BJ (cell line): ENCODE results near the gene ICAM1. TPM values are rescaled to one million over a fixed set of nuclear protein-coding genes. Genes with fewer than 3 reads are reported as not detected.

Experiments used
- CTCF ChIA-PET: fragments of 350-600 bp; formaldehyde crosslinking; extraction: SDS; loops from one replicate; lab custom pipeline; 2021; ENCODE audit warnings: antibody characterized with exemption, inconsistent platforms; lab: Yijun Ruan, JAX
- POLR2A ChIA-PET: fragments of 300-600 bp; sonication (Branson Sonifier 250); formaldehyde crosslinking; extraction: SDS; loops from one replicate; lab custom pipeline; 2021; ENCODE audit warnings: antibody characterized with exemption; lab: Charles Lee
- DNase-seq: peaks from one replicate; pipeline ENCODE4 v3.0.0-alpha.2; 2011; ENCODE audit warnings: low read depth
- H3K27me3 ChIP-seq: 2 replicates; pipeline ENCODE4 v1.6.0; 2011; ENCODE audit warnings: low read length; ENCODE audit not compliant: control insufficient read depth, insufficient read depth
- H3K36me3 ChIP-seq: 2 replicates; pipeline ENCODE4 v1.5.1; 2011; ENCODE audit warnings: low read length; ENCODE audit not compliant: control insufficient read depth, insufficient read depth
- H3K4me3 ChIP-seq: 2 replicates; pipeline ENCODE4 v1.5.1; 2011; ENCODE audit warnings: low read depth, mild to moderate bottlenecking, control low read depth, low read length
- polyA plus RNA-seq: library from polyadenylated mRNA; depleted of rRNA; stranded (reverse); fragments of >200 nt; gene quantifications from 2 replicates; pipeline ENCODE4 v1.2.3, GENCODE V29; 2011
- TF ChIP-seq, protein P1 (sequence below): IDR thresholded peaks from 2 replicates; pipeline ENCODE4 v1.5.1; 2011; ENCODE audit warnings: low read depth, mild to moderate bottlenecking, control low read depth, inconsistent platforms, low read length, moderate library complexity; ENCODE audit not compliant: insufficient read depth

ICAM1 gene
- polyA plus RNA-seq, 1 experiment, result 55.9 TPM

DNA sequence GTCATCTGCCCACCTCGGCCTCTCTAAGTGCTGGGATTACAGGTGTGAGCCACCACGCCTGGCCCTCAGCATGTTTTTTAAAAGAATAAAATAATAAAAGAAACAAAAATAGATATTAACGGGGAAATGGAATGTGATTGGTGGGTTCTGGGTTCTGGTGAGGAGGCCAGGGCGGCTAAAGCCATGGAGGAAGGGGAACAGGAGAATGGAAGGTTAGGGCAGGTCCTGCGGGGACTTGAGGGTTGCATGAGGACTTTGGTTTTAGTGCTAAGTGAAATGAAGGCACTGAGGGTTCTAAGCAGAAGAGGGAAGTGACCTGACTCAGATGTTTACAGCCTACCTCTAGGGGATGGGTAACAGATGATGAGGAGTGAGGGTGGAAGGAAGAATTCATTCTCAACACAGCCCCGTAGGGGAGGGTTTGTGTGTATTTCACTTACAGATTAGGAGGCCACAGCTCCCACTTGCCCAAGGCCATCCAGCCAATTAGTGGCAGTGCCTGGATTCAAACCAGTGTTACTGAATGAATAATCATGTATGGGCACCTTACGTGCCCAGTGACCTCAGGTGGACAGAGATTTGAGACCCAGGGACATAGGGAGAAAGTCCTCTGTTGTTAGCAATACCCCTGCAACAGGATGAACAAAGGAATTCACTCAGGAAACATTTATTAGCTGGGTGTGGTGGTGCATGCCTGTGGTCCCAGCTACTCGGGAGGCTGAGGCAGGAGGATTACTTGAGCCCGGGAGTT, 25.6 kb upstream of the ICAM1 start:
- TF ChIP-seq, protein P1, sequence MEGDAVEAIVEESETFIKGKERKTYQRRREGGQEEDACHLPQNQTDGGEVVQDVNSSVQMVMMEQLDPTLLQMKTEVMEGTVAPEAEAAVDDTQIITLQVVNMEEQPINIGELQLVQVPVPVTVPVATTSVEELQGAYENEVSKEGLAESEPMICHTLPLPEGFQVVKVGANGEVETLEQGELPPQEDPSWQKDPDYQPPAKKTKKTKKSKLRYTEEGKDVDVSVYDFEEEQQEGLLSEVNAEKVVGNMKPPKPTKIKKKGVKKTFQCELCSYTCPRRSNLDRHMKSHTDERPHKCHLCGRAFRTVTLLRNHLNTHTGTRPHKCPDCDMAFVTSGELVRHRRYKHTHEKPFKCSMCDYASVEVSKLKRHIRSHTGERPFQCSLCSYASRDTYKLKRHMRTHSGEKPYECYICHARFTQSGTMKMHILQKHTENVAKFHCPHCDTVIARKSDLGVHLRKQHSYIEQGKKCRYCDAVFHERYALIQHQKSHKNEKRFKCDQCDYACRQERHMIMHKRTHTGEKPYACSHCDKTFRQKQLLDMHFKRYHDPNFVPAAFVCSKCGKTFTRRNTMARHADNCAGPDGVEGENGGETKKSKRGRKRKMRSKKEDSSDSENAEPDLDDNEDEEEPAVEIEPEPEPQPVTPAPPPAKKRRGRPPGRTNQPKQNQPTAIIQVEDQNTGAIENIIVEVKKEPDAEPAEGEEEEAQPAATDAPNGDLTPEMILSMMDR, result no peak
- no peak overlapping the region for H3K4me3 ChIP-seq
- ChIA-PET POLR2A (no interaction called here), CTCF (interaction anchor here (1.0 to 2.3 kb wide), 3 partner anchors 13 to 148 kb away, joined by 3 to 5 read pairs (median 4); no protein-coding TSS in a partner anchor)
- no peaks in the 10 kb centered on the region for H3K36me3 ChIP-seq
- no peak for DNase-seq
- no peaks in the 10 kb centered on the region for H3K27me3 ChIP-seq

DNA sequence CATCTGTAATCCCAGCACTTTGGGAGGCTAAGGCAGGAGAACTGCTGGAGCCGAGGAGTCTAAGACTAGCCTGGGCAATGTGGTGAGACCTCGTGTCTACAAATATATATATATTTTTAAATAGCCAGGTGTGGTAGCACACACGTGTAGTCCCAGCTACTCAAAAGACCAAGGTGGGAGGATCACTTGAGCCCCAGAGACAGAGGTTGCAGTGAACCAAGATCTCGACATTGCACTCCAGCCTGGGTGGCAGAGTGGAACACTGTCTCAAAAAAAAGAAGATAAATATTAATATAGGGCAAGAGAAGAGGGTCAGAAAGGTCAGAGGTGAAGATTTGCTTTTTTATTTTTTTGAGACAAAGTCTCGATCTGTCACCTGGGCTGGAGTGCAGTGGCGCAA, 24.4 kb upstream of the ICAM1 start:
- POLR2A ChIA-PET, result no interaction called here

DNA sequence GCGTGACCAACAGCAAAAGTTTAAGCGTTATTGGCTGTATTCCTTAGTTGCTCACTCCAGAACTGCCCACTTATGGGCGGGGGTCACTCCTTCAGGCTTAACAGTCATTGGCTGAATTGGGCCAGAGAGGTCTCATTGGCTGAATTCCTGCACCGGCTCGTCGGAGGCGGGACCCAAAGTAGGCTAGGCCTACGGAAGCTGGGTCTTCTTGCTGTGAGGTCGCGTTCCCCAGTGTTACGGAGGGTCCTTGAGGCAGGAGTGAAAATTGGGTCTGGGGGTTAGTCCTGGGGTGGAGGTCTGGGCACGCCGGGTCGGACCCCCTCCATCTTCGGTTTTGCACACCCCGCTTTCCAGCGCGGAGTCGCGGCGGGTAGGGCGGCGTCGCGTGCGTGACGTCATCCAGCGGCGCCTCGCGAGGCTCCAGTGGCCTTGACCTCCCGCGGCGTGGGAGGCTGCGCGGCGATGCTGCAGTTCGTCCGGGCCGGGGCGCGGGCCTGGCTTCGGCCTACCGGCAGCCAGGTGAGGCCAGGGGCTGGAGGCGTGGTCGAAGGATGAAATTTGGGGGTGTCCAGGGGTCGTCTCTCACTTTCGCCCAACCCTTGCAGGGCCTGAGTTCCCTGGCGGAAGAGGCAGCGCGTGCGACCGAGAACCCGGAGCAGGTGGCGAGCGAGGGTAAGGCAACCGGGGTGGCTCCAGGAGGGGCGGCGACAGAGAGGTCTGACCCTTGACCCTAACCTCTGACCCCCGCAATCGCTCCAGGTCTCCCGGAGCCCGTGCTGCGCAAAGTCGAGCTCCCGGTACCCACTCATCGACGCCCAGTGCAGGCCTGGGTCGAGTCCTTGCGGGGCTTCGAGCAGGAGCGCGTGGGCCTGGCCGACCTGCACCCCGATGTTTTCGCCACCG, 18.9 kb upstream of the ICAM1 start, which contains the start of gene MRPL4:
Gene MRPL4 (plus strand): TSS at position 423 of the 903 bp plus-strand sequence. CDS start 40 bp downstream, at position 463.
- Histone ChIP-seq H3K36me3 (peaks cover 15% of the 10 kb centered on the region), H3K4me3 (peak within 1 kb of the TSS; percentile 97), H3K27me3 (no peaks in the 10 kb centered on the region)
- ChIA-PET POLR2A (no interaction called here), CTCF (interaction anchor here (1.0 to 4.9 kb wide), 8 partner anchors 19 to 320 kb away, joined by 3 to 77 read pairs (median 14); partner anchors contain the start of genes EIF3G and S1PR2)
- DNase-seq, result peak; percentile 92
- TF ChIP-seq, protein P1, result no peak

More for the DNA sequence above, 24.4 kb upstream of the ICAM1 start:
- Histone ChIP-seq H3K36me3 (no peaks in the 10 kb centered on the region), H3K27me3 (no peaks in the 10 kb centered on the region), H3K4me3 (no peak overlapping the region)
- DNase-seq, result no peak
- CTCF ChIA-PET, result interaction anchor here (1.3 to 2.9 kb wide), 4 partner anchors 11 to 149 kb away, joined by 3 to 9 read pairs (median 4); no protein-coding TSS in a partner anchor
- TF ChIP-seq, protein P1, result no peak

DNA sequence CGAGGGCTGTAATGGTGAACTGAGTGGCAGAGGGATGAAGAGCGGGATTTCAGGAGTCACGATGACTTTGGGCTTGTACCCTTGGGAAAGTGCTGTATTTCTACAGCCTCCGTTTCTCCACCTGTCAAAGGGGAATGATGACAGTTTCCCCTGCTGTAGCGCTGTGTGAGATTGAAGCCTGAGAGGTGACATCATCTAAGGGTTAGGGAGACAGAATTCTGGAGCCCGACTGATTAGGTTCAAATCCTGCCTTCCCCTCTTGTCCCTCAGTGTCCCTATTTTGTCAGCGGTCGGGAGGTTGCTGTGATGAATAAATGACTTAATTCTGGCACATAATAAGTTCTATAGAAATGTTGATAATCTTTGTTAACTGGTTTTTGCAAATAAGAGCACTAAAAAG, 18.2 kb upstream of the ICAM1 start:
- POLR2A ChIA-PET, result no interaction called here
- H3K27me3 ChIP-seq, result no peaks in the 10 kb centered on the region
- CTCF ChIA-PET, result interaction anchor here (1.8 to 4.9 kb wide), 2 partner anchors 139 to 154 kb away, joined by 6 to 77 read pairs; no protein-coding TSS in a partner anchor
- TF ChIP-seq, protein P1, result no peak
- H3K4me3 ChIP-seq, result peak overlapping the region; percentile 97
- DNase-seq, result no peak
- H3K36me3 ChIP-seq, result peaks cover 15% of the 10 kb centered on the region
